Right lobe of liver (tissue), 6 donors: Measurements from ENCODE around the gene INSR. TPM values are rescaled to one million over a fixed set of nuclear protein-coding genes. Genes with fewer than 3 reads are reported as not detected.
"Not testable (repeated sequence)": the region's sequence is repeated elsewhere in the genome, so short reads cannot be mapped to it uniquely, and the experiment has no call there.

ENCODE experiments used
- ATAC-seq, 4 donors: fragments of 200-7000 bp; cut with Tn5 transposase; one replicate each; pipeline ENCODE4 v1.9.1; 2020; ENCODE audit warnings: mild to moderate bottlenecking in 4 of 4, moderate library complexity in 4 of 4
- DNase-seq, 3 donors: peaks; one replicate each; pipeline ENCODE4 v3.0.0-alpha.2; 2020
- H3K27ac ChIP-seq, 3 donors: fragments of 200-600 bp; one replicate each; pipeline ENCODE4 v1.8.0; 2022
- H3K27me3 ChIP-seq, 2 donors: fragments of 200-600 bp; one replicate each; pipeline ENCODE4 v1.8.0; 2022
- H3K36me3 ChIP-seq, 4 donors: fragments of 200-600 bp; sonication (generic) in 1 of 4; one replicate each; pipeline versions ENCODE4 v1.5.1 to v1.8.0; 2017 to 2022; ENCODE audit warnings: control low read depth in 1 of 4
- H3K4me1 ChIP-seq, 4 donors: fragments of 200-600 bp; sonication (generic) in 1 of 4; one replicate each; pipeline versions ENCODE4 v1.5.1 to v1.8.0; 2017 to 2022; ENCODE audit warnings: control low read depth in 1 of 4
- H3K4me3 ChIP-seq, 3 donors: fragments of 200-600 bp; one replicate each; pipeline ENCODE4 v1.8.0; 2022
- H3K9me3 ChIP-seq, 4 donors: fragments of 200-600 bp; sonication (generic) in 1 of 4; one replicate each; pipeline versions ENCODE4 v1.5.1 to v1.8.0; 2017 to 2022; ENCODE audit warnings: control low read depth in 1 of 4
- POLR2A ChIP-seq: fragments of 450-650 bp; IDR thresholded peaks from one replicate; pipeline ENCODE4 v1.6.1; 2017; ENCODE audit warnings: antibody characterized with exemption, mild to moderate bottlenecking
- WGBS: methylation state at CpG from one replicate; pipeline ENCODE4 v1.1.6; 2018; ENCODE audit warnings: low coverage, low lambda C conversion rate; ENCODE audit not compliant: insufficient coverage; ENCODE audit errors: missing lambda C conversion rate; 5-methylcytosine and 5-hydroxymethylcytosine counted together
- intact Hi-C, 2 donors: fragments of 100-400 bp; cut with DNase I; formaldehyde crosslinking; loops; one replicate each; pipeline versions ENCODE4 v1.11.2 to v1.14.1; 2022
- total RNA-seq, 6 experiments: library from RNA; depleted of rRNA in 2 of 6; stranded (reverse); fragments of >200 nt in 2 of 6; fragmentation: NEBNext Ultra II Directional in 3 of 6; extraction: Animal tissue kit (Norgen Biotek cat#: 25700) in 3 of 6; gene quantifications; one replicate each; pipeline versions ENCODE4 v1.1.0 to v1.2.4, GENCODE V29; 2016 to 2023
- TF ChIP-seq, protein P1 (sequence below), 4 donors: fragments of 200-600 bp in 3 of 4; fragments of 450-650 bp in 1 of 4; IDR thresholded peaks; one replicate each; pipeline versions ENCODE4 v1.5.1 to v1.8.0; 2016 to 2022; ENCODE audit warnings: antibody characterized with exemption in 4 of 4, mild to moderate bottlenecking in 2 of 4
- donor health status: DM: no; HTN: yes; CAD: no.
- donor health status: DM: no; HTN: no; CAD: no.
- donor health status: DM: no; HTN: no; CAD: no.
- donor health status: DM: no; HTN: yes; CAD: no.
- donor health status: DM: no; HTN: yes; CAD: no.

The INSR gene
- total RNA-seq, 6 experiments from 2014 or later: 82.7 to 121 (median 106) TPM

DNA sequence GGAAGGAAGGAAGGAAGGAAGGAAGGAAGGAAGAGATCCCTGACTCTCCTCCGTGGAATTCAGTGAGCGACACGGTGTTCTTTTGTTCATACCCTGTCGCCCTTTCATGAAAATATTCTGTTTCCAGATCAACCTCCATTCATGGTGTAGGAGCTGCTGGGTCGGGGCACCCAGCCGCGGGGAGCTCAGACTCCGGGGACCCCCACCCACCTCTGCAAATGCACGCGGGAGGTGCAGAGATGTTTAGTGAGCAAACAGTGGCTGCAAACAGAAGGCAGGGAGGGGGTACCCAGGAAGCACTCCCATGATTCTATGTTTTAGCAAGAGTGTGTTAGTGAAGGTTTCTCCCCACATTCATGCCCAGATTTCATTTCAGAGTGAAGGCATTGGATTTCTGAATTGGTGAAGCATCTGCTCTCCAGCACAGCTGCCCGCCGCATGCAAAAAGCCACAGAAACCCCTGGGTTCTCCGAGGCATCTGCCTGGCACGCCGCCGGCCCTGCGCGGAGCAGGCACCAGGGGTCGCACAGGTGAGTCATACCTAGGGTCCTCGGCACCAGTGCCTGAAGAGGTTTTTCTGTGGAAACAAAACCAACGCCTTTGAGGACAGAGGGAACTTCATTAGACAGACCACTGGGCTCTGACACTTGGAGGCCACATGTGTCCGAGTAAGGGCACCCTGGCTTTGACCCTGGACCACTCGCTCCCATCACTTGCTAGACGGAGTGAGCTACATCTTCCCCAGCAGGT is 144.1 kb downstream of the INSR start:
- TF ChIP-seq POLR2A: no peak
- TF ChIP-seq, protein P1, sequence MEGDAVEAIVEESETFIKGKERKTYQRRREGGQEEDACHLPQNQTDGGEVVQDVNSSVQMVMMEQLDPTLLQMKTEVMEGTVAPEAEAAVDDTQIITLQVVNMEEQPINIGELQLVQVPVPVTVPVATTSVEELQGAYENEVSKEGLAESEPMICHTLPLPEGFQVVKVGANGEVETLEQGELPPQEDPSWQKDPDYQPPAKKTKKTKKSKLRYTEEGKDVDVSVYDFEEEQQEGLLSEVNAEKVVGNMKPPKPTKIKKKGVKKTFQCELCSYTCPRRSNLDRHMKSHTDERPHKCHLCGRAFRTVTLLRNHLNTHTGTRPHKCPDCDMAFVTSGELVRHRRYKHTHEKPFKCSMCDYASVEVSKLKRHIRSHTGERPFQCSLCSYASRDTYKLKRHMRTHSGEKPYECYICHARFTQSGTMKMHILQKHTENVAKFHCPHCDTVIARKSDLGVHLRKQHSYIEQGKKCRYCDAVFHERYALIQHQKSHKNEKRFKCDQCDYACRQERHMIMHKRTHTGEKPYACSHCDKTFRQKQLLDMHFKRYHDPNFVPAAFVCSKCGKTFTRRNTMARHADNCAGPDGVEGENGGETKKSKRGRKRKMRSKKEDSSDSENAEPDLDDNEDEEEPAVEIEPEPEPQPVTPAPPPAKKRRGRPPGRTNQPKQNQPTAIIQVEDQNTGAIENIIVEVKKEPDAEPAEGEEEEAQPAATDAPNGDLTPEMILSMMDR (IDR thresholded peaks at IDR 0.05): no peak
- H3K4me3 ChIP-seq: no peak overlapping the region
- no peaks in the 10 kb centered on the region for H3K9me3 ChIP-seq
- H3K27ac ChIP-seq: peak overlapping the region in 1 of 3 donors; percentile 45
- no peaks in the 10 kb centered on the region for H3K27me3 ChIP-seq
- WGBS: 52% methylated on average over 11 of the region's 24 CpGs
- intact Hi-C loops: no loop called here
- DNase-seq (peak in 1 of 3 donors; percentile 49), ATAC-seq (no peak)
- H3K36me3 ChIP-seq: peaks cover 0 to 16% (median 6%) of the 10 kb centered on the region in 4 donors
- H3K4me1 ChIP-seq: peaks cover 0 to 33% (median 0%) of the 10 kb centered on the region in 4 donors

DNA sequence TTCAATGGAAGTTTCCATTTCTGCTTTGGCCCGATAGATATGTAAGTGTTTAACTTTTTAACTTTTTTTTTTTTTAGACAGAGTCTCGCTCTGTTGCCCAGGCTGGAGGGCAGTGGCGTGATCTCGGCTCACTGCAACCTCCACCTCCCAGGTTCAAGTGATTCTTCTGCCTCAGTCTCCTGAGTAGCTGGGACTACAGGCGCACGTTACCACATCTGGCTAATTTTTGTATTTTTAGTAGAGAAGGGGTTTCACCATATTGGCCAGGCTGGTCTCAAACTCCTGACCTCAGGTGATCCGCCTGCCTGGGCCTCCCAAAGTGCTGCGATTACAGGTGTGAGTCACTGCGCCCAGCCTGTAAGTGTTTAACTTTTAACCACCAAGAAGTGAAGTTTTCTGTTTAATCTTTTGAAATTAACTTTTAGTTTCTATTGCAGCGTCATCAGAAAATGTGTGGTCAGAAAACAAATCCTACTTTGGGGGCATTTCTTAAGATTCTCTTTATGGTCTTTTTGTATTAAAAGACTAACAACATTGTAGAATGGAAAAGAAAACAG is 147.0 kb downstream of the INSR start:
- H3K9me3 ChIP-seq, H3K27me3 ChIP-seq, H3K4me3 ChIP-seq, intact Hi-C loops: not testable (repeated sequence)
- ATAC-seq (peak in 1 of 4 donors; percentile 11), DNase-seq (peak in 2 of 3 donors; percentile 19 to 38)
- Histone ChIP-seq H3K27ac (peak overlapping the region; percentile 42 to 83 (median 78)), H3K4me1 (peaks cover 0 to 35% (median 6%) of the 10 kb centered on the region in 4 donors), H3K36me3 (peaks cover 0 to 18% (median 6%) of the 10 kb centered on the region in 4 donors)
- WGBS: 57% methylated on average over 10 of the region's 10 CpGs

DNA sequence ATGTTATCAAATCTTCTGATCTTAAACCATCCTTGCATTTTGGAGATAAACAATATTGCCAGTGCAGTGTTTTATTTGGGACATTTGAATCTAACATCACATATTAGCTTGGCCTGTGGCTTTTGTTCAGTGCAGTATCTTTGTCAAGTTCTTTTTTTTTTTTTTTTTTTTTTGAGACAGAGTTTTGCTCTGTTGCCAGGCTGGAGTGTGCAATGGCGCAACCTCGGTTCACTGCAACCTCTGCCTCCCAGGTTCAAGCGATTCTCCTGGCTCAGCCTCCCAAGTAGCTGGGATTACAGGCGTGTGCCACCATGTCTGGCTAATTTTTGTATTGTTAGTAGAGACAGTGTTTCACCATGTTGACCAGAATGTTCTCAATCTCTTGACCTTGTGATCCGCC is 148.1 kb downstream of the INSR start:
- DNase-seq (peak in 1 of 3 donors; percentile 50), ATAC-seq (peak; percentile 4 to 50 (median 21))
- Histone ChIP-seq H3K27ac (peak overlapping the region; percentile 42 to 83 (median 78)), H3K4me1 (peaks cover 0 to 24% (median 6%) of the 10 kb centered on the region in 4 donors), H3K36me3 (peaks cover 0 to 28% (median 15%) of the 10 kb centered on the region in 4 donors)
- H3K4me3 ChIP-seq, H3K9me3 ChIP-seq, H3K27me3 ChIP-seq, intact Hi-C loops: not testable (repeated sequence)
- WGBS: 66% methylated on average over 4 of the region's 5 CpGs

DNA sequence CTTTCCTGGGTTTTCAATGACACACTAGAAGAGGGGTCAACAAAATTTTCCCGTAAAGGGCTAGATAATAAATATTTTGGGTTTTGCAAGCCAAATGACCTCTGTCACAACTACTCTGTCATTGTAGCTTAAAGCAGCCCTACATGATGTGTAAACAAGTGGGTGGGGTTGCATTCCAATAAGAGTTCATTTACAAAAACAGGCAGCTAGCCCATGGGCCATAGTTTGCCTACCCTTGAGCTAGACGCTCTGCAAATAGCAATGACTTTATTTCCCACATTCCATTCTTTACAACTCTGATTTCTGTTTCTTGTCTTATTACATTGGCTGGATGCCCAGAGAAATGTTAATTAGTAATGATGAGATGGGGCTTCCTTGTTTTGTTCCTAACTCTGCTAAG is 148.7 kb downstream of the INSR start:
- 12% methylated on average over 2 of the region's 2 CpGs for WGBS
- no peaks in the 10 kb centered on the region for H3K27me3 ChIP-seq
- TF ChIP-seq, protein P1 (IDR thresholded peaks at IDR 0.05): no peak
- peaks cover 0 to 23% (median 6%) of the 10 kb centered on the region in 4 donors for H3K4me1 ChIP-seq
- peak; percentile 82 to 95 (median 92) for ATAC-seq
- intact Hi-C loops: no loop called here
- H3K36me3 ChIP-seq: peaks cover 0 to 32% (median 14%) of the 10 kb centered on the region in 4 donors
- peak overlapping the region in 2 of 3 donors; percentile 78 to 83 for H3K27ac ChIP-seq
- DNase-seq: peak in 2 of 3 donors; percentile 54 to 65
- H3K9me3 ChIP-seq: no peaks in the 10 kb centered on the region
- no peak overlapping the region for H3K4me3 ChIP-seq

DNA sequence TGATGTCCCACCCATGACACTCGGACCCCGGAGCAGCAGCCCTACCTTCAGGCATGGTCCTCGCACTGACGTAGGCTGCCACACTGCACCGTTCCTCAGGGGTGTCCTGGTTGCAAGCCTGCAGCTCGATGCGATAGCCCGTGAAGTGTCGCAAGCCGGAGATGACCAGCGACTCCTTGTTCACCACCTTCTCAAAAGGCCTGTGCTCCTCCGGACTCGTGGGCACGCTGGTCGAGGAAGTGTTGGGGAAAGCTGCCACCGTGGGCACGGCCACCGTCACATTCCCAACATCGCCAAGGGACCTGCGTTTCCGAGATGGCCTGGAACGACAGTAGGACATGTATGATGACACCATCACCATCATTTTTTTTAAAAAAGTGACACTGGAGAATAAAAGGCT is 151.4 kb downstream of the INSR start:
- Histone ChIP-seq H3K36me3 (peaks cover 5 to 38% (median 20%) of the 10 kb centered on the region in 4 donors), H3K4me1 (peaks cover 0 to 23% (median 6%) of the 10 kb centered on the region in 4 donors), H3K27me3 (no peaks in the 10 kb centered on the region), H3K9me3 (no peaks in the 10 kb centered on the region), H3K27ac (peak overlapping the region in 1 of 3 donors; percentile 61), H3K4me3 (no peak overlapping the region)
- intact Hi-C loops: no loop called here
- ATAC-seq (no peak), DNase-seq (no peak)
- 93% methylated on average over 8 of the region's 22 CpGs for WGBS
- TF ChIP-seq POLR2A: no peak
- TF ChIP-seq, protein P1 (IDR thresholded peaks at IDR 0.05): no peak
